ENCODE data around the gene CANT1. TPM values are rescaled to one million over a fixed set of nuclear protein-coding genes. Genes with fewer than 3 reads are reported as not detected.

CANT1 gene
- total and polyA plus RNA-seq, 2 of the 13 experiments (the other 11 are each of a cell fraction or from before 2014, with no cell fraction given) = 34.1 to 42.1 TPM

GRCh38 chr17:78947235-78948149, 62.1 kb downstream of the CANT1 start (continued):
- TF ChIP-seq TBX2 (CRISPR knock-in tag; IDR thresholded peaks at IDR 0.05; ENCODE audit: borderline replicate concordance) (peak; percentile 58; the same call in 1 of the 2 replicates), ZKSCAN8 (CRISPR knock-in tag; IDR thresholded peaks at IDR 0.05; ENCODE audit: borderline replicate concordance) (peak; percentile 56; the same call in 1 of the 2 replicates), ISL2 (CRISPR knock-in tag; IDR thresholded peaks at IDR 0.05) (peak; percentile 52), FOSL2 (CRISPR knock-in tag; IDR thresholded peaks at IDR 0.05) (peak; percentile 74), NR3C1 (CRISPR knock-in tag; IDR thresholded peaks at IDR 0.05) (no peak), PHF21A (CRISPR knock-in tag; IDR thresholded peaks at IDR 0.05) (0 out of 2 replicates have a peak, but pooled peaks have one; percentile 38), ZNF878 (CRISPR knock-in tag; IDR thresholded peaks at IDR 0.05) (no peak), ZSCAN9 (CRISPR knock-in tag; IDR thresholded peaks at IDR 0.05; ENCODE audit: borderline replicate concordance) (no peak), ZNF672 (CRISPR knock-in tag; IDR thresholded peaks at IDR 0.05) (no peak), ZNF431 (CRISPR knock-in tag; IDR thresholded peaks at IDR 0.05; ENCODE audit: borderline replicate concordance, low read depth) (no peak), HMG20A (CRISPR knock-in tag; IDR thresholded peaks at IDR 0.05; ENCODE audit: borderline replicate concordance) (peak; percentile 47; the same call in 1 of the 2 replicates), DZIP1 (CRISPR knock-in tag; IDR thresholded peaks at IDR 0.05) (no peak), U2AF2 (IDR thresholded peaks at IDR 0.05; ENCODE audit: low read depth, low read length) (no peak), MEIS2 (CRISPR knock-in tag; IDR thresholded peaks at IDR 0.05) (peak; percentile 39; the same call in 1 of the 2 replicates), ZNF296 (CRISPR knock-in tag; conservative IDR thresholded peaks at IDR 0.05) (0 out of 2 replicates have a peak, but pooled peaks have one; percentile 50), SOX13 (IDR thresholded peaks at IDR 0.05) (no peak), SOX13 (CRISPR knock-in tag; conservative IDR thresholded peaks at IDR 0.05 in 1 of 2, IDR thresholded peaks at IDR 0.05 in 1 of 2) (peak in 1 of 2 experiments; percentile 72; a peak in 2 of 4 replicates), HMG20B (CRISPR knock-in tag; conservative IDR thresholded peaks at IDR 0.05) (0 out of 2 replicates have a peak, but pooled peaks have one; percentile 28), ATRX (CRISPR knock-in tag; IDR thresholded peaks at IDR 0.05; ENCODE audit: borderline replicate concordance) (no peak), BRD4 (CRISPR knock-in tag; IDR thresholded peaks at IDR 0.05) (peak; percentile 60; the same call in 1 of the 2 replicates), ZBTB38 (CRISPR knock-in tag; IDR thresholded peaks at IDR 0.05) (0 out of 2 replicates have a peak, but pooled peaks have one; percentile 34), ZFP90 (CRISPR knock-in tag; IDR thresholded peaks at IDR 0.05; ENCODE audit: borderline replicate concordance) (0 out of 2 replicates have a peak, but pooled peaks have one; percentile 44), IRF2 (CRISPR knock-in tag; IDR thresholded peaks at IDR 0.05) (peak; percentile 31; the same call in 1 of the 2 replicates), ZNF264 (CRISPR knock-in tag; IDR thresholded peaks at IDR 0.05) (peak; percentile 70; the same call in 1 of the 2 replicates), TCF7 (IDR thresholded peaks at IDR 0.05; ENCODE audit: low read depth) (peak; percentile 84), HNRNPL (IDR thresholded peaks at IDR 0.05; ENCODE audit: low read depth, low read length) (peak; percentile 59; the same call in 1 of the 2 replicates), ELF3 (CRISPR knock-in tag; IDR thresholded peaks at IDR 0.05) (peak; percentile 58; the same call in 1 of the 2 replicates)
- TF ChIP-seq, protein P1, sequence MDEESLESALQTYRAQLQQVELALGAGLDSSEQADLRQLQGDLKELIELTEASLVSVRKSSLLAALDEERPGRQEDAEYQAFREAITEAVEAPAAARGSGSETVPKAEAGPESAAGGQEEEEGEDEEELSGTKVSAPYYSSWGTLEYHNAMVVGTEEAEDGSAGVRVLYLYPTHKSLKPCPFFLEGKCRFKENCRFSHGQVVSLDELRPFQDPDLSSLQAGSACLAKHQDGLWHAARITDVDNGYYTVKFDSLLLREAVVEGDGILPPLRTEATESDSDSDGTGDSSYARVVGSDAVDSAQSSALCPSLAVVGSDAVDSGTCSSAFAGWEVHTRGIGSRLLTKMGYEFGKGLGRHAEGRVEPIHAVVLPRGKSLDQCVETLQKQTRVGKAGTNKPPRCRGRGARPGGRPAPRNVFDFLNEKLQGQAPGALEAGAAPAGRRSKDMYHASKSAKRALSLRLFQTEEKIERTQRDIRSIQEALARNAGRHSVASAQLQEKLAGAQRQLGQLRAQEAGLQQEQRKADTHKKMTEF (CRISPR knock-in tag; IDR thresholded peaks at IDR 0.05) = 0 out of 2 replicates have a peak, but pooled peaks have one; percentile 21
